ENCODE data around the gene CTSZ.

DNA sequence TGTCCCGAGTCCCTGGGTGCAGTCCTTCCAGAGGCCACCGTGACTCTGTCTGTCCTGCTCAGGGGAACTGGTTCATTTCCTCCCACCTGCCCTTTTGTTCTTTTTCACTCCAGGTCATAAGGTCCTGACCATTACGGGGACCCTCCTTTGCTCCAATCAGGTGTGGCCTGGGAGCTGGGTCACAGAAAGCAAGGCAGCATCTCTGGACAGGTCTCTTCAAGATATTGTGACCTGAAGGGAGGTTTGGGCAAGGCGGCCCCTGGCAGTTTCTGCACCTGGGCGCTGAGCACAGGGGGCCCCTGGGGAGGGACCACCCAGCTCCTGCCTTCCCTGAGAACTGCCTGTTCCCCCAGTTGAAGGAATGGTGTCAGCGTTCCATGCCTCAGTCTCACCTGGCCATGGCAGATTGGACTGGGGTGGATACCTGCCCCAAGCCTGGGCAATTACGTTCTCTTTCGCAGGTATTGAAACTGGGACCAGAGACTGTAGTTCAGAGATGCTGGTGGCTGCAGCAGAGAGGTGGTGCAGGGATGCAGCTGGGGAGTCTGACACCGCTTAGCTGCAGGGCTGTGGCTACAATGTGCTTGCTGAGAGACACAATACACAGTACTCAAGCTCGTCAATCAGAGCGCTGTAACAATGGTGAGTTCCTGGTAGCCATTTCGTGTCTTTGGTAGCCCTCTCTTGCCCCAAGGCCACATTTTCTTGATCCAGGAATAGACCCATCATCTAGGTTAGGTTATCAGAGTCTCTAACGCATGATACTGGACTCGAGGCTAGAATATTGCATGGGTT is 41.6 kb downstream of the CTSZ start:
- TF ChIP-seq POLR2A (IDR thresholded peaks at IDR 0.05; ENCODE audit: extremely low read depth, insufficient read length) (no peak), MYC (IDR thresholded peaks at IDR 0.05; ENCODE audit: low read depth, low read length) (no peak)
- TF ChIP-seq, protein P1, sequence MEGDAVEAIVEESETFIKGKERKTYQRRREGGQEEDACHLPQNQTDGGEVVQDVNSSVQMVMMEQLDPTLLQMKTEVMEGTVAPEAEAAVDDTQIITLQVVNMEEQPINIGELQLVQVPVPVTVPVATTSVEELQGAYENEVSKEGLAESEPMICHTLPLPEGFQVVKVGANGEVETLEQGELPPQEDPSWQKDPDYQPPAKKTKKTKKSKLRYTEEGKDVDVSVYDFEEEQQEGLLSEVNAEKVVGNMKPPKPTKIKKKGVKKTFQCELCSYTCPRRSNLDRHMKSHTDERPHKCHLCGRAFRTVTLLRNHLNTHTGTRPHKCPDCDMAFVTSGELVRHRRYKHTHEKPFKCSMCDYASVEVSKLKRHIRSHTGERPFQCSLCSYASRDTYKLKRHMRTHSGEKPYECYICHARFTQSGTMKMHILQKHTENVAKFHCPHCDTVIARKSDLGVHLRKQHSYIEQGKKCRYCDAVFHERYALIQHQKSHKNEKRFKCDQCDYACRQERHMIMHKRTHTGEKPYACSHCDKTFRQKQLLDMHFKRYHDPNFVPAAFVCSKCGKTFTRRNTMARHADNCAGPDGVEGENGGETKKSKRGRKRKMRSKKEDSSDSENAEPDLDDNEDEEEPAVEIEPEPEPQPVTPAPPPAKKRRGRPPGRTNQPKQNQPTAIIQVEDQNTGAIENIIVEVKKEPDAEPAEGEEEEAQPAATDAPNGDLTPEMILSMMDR (IDR thresholded peaks at IDR 0.05; ENCODE audit: low read depth, low read length), result no peak
- TF ChIP-seq, protein P2, sequence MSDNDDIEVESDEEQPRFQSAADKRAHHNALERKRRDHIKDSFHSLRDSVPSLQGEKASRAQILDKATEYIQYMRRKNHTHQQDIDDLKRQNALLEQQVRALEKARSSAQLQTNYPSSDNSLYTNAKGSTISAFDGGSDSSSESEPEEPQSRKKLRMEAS (IDR thresholded peaks at IDR 0.05; ENCODE audit: low read depth, low read length), result no peak

Measured in NB4 (cell line).